Neural progenitor cell (in vitro differentiated cells): Measurements from ENCODE around the gene LAMB4.

Experiments
- EZH2 ChIP-seq: fragments of 200-600 bp; sonication (generic); IDR thresholded peaks from 2 replicates; pipeline ENCODE4 v1.6.1; 2017; ENCODE audit warnings: antibody characterized with exemption, mild to moderate bottlenecking, moderate library complexity
- EZH2phosphoT487 ChIP-seq: fragments of 200-600 bp; sonication (generic); IDR thresholded peaks from 2 replicates; pipeline ENCODE4 v1.6.1; 2017; ENCODE audit warnings: antibody characterized with exemption
- TF ChIP-seq, protein P1 (sequence below): fragments of 200-600 bp; sonication (generic); IDR thresholded peaks from 2 replicates; pipeline ENCODE4 v1.5.1; 2017; ENCODE audit warnings: antibody characterized with exemption, mild to moderate bottlenecking

DNA sequence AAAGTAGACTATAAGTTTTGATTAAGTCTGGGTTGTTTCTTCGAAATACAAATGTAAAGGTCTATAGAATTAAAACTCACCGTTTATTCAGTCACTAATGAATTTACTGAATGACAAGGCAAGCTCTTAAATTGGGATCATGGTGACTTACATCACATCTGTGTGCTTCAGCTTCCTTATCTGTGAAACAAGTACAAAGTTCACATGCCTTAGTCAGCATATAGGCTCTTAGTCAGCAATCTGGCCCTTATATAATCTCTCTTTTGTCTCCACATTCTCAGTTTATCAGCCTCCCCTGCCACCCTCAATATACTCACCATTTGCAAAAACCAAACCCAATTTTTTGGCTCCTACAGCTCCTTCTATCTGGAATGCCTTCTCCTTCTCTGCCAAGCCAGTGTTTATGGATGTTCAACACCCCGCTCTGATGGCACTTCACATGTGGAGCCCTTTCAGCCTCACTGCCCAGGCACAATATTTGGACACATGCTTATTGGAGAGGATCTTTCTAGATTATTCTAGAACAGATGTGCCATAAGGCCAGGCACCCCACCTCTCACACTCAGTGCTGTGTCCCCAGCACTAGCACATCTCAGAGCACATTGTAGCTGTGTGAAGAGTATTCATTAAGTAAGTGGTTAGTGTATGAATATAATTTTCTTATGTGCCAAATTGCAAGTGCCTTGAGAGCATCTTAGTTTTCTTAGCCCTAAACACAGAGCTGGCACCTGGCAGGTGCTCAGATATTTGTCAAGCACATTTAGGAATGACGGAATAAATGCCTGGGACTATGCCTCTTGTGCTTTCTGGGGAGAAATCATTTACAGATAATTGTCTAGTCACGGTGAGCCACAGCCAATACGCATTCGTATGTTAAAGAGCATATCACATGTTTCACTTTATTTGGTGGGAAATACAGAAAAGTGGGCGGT, 117.4 kb downstream of the LAMB4 start:
- TF ChIP-seq, protein P1, sequence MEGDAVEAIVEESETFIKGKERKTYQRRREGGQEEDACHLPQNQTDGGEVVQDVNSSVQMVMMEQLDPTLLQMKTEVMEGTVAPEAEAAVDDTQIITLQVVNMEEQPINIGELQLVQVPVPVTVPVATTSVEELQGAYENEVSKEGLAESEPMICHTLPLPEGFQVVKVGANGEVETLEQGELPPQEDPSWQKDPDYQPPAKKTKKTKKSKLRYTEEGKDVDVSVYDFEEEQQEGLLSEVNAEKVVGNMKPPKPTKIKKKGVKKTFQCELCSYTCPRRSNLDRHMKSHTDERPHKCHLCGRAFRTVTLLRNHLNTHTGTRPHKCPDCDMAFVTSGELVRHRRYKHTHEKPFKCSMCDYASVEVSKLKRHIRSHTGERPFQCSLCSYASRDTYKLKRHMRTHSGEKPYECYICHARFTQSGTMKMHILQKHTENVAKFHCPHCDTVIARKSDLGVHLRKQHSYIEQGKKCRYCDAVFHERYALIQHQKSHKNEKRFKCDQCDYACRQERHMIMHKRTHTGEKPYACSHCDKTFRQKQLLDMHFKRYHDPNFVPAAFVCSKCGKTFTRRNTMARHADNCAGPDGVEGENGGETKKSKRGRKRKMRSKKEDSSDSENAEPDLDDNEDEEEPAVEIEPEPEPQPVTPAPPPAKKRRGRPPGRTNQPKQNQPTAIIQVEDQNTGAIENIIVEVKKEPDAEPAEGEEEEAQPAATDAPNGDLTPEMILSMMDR: no peak
- TF ChIP-seq EZH2 (no peak), EZH2phosphoT487 (no peak)
